Astrocyte (in vitro differentiated cells and primary cell): ENCODE data around the gene PREX1.

Experiments used
- CTCF ChIP-seq: IDR thresholded peaks from 2 replicates; pipeline ENCODE4 v1.5.1; 2011; ENCODE audit warnings: low read depth, mild to moderate bottlenecking, inconsistent platforms, low read length, moderate library complexity; ENCODE audit not compliant: insufficient read depth
- EZH2 ChIP-seq: IDR thresholded peaks from 2 replicates; pipeline ENCODE4 v1.6.1; 2012; ENCODE audit warnings: mild to moderate bottlenecking, low read length, inconsistent platforms; ENCODE audit not compliant: insufficient read depth

- no peak for TF ChIP-seq CTCF
- no peak for TF ChIP-seq EZH2
Measured at GRCh38 chr20:48710341-48711043, 117.3 kb downstream of the PREX1 start.
